Activated T-cell treated with anti-CD3 and anti-CD28 coated beads for 1 hour (primary cell): ENCODE results near the gene ENC1.

Experiments used
- DNase-seq: peaks from one replicate; pipeline ENCODE4 v3.0.0-alpha.2; 2020; ENCODE audit warnings: low read depth

Gene ENC1

DNA sequence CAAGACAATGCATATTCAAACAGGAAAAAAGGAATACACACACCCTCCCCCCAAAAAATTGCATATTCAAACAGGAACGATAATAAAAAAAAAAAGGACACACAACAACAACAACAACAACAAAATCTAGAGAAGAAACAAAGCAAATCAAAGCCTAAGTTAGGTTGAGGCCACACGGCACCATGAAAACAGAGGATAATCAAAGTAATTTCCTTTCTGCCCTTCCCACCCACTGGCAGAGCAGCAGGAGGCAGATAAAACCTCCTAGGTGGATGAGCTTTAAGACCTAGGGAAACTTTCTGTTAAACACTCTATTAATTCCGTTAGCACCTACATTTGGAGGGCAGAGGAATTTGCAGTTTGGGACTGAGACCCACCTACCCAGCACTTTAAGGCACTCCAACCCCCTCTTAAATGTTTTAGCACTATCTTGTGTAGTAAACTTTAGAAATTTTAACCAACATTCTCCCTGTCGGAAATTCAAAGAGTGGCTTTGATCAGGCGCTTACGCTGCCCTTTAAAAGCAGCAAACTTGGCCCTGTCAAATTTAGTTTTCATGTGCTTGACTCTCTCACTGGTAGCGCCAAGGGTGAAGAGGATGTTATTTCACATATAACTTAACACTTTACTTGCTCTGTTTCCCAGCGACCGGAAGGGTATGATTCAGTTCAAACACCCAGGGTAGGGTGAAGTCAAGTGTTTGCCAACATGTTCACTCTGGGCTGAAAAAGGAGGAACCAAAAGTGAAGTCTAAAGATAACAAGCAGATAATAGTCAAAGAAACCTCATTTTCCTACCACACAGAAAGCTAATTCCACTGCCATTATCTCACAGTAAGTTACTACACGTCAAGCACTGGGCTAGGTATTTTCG, 9.2 kb downstream of the ENC1 start:
- no peak for DNase-seq

DNA sequence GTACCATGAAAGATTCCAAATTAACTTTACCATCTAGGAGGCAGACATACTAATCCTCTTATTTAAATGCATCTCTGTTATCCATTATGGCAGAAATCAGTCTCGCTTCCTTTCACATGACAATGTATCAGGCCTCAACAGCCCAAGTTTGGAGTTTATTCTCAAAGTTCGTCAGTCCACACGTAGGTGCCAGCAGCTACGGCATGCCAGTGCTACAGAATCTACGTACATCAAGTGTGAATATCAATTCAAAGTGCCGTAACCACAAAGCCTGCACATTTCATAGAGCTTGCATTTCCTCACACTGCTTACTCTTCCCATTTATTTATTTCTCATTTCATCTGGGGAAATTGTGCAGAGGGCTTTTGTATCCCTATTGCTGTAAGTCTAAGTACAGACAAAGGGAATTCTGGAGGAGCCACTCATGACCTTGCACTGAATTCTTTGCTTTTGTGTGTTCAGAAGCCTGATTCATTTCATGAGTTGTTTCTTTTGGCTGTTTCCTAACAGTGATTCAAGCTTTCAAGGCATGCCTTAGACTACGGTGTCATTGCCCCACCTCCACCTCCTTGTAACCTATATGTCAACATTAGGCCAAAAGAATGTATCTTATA, 10.0 kb downstream of the ENC1 start:
- no peak for DNase-seq

DNA sequence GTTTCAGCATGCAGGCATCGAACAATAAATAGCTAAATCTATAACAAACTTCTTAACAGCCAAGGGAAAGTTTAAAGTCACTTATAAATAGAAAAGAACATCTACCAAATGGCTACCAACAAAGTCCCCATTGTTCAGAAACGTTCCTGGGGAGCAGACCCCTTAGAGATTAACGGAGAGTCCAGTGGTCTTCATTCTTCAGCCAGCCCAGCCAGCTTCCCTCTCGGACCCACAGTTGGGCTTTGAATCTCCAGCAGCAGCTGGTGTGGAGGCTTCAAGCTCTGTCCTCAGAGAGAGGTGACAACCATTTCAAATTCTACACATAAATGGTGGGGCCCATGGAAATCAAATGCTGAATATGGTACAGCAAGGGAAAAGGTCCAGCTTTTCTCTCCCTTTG, 11.2 kb downstream of the ENC1 start:
- DNase-seq = no peak

DNA sequence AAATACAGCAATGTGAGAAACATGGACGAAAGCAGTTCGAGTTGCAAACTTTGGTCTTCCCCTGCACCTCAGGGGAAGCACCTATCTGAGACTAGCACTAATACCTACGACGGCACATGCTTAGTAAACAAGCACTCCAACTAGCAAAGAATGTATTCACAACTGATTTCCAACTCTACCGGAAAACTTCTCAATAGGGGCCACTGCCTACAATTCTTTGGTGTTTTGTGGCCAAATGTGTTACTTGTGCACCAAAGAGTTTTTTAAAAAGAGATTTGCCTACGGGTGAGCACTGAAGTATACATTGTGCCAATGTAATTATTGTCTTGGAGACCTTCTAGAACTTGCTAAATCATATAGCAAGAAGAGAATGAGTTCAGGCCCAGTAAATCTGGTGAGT, 12.2 kb downstream of the ENC1 start:
- no peak for DNase-seq

DNA sequence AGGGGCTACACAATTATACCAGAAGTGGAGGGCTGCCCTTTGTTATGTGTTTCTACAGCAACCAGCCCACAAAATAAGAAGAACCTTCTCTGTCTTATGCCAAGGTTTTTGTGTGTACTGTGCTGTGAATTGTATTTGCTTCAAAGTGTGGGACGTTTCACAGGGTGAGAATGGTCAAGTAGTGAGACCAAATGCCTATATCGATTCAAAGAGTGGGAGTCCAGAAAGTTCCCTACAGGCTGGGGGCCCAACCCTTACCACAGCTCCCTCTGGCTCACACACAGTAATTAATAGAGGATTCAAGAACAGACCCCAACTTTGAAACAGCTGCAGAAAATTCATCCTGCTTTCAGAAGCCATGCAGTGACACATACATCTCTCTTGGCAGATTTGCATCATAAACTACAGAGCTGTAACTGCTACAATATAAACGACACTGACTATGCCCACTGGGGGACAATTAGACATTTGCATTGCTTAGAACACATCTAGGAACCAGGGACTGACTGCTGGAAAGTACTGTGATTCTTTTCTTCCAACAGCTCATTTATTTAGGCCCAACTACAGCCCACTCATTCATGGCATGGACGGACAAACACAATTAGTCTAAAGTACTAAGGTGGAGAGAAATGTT, 12.8 kb downstream of the ENC1 start:
- DNase-seq = no peak

DNA sequence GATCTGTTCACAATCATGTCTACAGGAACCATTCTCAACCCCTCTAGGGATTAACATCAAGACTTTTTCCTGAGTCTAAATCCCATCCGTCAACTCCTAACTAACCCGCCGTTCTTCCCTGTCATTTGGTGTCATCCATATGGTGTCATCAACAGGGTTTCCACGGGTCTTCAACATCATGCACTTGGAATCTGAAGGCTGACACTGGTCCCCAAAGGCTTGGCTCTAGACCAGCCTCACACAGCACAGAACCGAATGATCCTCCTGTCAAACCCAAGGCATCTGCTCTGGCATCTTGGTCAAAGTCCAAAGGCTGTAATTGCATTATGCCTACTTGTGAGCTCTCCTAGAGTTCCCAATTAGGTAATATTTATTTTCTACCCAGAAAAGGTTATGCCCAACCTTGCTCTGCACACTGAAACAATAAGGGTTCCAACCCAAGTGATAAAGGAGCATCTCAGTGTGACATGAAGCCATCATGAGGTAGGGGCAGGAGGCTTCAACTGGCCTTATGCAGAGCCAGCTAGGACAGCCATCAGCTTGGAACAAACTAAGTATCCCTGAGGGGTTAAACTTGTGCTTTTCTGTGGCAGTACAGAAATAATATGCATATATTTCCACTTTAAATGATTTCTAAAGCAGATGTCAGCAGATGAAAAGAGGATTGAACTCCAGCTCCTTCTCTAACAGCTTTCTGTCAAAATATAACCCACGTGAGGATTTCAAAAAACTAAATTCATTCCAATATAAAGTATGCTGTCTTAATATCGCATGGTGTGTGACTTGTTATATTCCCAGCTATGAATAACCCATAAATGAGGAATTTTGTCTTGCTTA, 13.9 kb downstream of the ENC1 start:
- no peak for DNase-seq

DNA sequence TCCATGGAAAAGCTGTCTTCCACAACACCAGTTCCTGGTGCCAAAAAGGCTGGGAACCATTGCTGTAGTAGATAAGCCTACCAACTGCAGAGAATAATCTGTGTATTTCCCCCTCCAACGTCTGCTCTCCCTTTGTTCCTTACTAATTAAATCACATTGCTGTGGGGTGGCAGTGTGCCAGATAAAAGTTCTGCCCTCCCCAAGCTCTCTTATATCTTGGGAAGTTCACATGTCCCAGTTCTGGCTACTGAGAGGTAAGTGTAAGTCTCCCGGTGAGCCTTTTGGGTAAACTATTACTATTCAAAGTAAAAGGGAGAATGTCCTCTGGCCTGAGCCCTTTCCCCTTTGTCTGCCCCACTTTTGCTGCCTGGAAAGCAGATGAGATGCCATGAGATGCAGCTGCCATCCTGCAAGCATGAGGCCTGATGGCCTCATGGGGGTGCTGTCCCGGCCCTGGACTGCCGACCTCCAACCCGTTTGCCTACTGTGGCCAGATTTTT, 14.7 kb downstream of the ENC1 start:
- DNase-seq = no peak

DNA sequence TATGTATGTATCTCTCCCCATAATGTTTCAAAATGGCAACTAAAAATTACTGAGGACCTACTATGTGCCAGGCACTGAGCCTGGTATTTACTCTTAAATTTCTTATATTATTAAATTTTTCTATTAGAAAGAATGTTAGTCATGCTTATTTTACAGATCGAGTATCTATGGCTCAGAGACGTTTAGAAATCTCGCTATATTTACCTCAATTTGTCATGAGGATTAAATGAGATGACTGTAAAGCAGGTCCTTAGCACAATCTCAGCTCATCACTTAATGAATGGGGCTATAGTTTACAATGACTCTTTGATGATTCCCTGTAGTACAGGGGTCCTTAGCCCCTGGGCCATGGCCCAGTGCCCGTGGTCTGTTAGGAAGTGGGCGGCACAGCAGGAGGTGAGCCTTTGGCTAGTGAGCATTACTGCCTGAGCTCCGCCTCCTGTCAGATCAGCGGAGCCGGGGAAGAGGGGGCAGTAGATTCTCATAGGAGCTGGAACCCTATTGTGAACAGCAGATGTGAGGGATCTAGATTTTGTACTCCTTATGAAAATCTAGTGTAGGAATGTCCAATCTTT, 15.5 kb downstream of the ENC1 start:
- no peak for DNase-seq

DNA sequence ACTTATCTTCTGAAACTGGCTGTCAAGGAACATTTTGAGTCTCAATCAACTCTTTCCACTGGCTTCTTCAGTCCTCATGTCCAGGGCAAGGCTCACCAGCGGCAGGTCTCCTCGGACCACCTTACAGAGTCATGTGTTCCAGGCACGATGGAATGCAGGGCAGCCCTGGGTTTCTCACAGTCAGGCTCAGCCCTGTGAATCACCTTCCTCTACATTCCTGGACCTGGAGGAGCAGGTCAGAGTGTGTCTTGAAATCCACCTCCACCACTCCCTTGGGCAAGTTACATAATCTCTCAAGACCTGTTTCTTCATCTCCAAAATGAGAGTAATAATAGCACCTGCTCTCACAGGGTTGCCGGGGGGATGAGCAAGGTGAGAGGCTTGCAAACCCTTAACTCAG, 16.0 kb downstream of the ENC1 start:
- no peak for DNase-seq

DNA sequence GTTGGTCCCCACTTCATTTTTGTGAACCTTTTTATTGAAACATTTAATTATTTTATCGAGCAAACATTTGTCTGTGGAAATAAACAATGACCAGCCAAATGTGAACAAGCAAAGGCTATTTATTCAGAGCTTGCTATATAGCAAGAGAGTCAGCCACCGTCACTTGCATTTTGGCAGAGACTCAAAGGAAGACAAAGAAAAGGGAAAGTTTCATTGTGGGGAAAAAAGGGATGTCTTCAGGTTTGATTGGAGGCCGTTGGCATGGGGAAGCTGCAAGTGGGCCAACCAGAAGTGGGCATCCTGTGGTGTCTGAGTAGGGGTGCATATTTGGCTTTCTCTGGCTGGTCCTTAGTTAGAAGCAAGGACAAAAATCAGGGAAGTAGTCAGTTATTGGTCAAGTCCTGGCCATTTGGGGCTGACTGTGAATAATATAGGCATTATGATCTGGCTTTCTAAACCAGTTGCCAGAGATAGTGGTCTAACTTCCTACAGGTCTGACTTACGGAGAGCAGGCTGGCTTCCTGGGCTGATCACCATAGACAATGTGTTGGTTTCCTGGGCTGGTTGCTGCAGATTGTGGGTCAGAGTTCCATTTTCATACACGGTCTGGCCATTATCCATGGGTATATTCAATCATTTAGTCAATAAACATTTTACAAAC, 16.6 kb downstream of the ENC1 start:
- DNase-seq = no peak

DNA sequence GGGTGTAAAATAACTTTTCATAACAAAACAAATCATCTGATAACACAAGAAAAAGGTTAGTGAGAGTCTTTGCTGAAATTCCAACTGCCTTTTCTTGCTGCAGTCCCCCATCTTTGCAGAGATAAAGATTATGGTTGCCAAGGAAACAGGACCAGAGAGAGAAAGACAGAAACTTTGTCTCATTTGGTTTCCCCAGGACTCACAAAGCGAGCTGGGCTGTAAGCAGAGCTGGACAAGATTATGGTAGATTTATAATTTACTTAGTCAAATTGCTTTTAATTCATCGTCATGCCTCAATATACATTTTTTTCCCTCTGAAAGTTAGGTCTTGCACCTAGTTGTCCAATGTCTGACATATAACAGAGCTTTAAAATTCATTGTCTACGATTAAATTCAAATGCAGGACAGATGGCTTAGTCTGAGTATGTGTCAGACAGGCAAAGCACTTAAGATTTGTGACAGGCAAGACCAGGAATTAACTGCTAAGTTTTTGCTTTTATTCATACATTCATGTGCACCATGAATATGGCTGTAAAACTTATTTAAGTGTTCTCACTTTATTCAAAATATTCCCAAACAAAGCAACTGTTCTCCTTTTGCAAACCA, 17.4 kb downstream of the ENC1 start:
- no peak for DNase-seq

DNA sequence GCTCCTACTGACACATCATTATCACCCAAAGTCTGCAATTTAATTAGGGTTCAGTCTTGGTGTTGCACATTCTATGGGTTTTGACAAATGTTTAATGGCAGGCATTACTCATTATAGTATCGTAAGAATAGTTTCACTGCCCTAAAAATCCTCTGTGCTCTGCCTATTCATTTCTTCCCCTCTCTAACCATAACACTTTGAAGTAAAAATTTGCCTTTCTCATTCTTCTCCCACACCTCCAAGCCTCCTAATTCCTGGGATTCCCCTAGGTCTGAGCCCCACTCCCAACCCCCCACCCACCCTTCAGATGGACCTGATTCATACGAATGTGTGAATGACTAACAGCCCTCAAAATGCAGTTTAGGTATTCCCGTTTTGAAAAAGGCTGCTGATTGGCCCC, 18.4 kb downstream of the ENC1 start:
- no peak for DNase-seq

DNA sequence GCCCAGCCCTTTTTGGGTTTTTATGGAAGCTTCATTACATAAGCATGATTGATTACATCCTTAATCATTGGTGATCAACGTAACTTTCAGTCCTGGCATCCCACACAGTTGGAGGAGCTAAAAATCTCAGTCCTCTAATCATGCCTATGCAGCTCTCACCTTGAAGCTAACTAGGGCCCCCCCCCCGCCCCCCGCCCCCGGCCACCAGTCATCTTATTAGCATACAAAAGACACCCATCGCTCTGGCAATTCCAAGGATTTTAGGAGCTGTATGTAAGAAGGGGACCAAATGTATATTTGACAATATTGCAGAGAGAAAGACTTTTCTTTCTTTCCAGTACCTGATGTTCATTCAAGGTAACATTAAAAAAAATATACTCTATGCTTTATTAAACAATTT, 19.0 kb downstream of the ENC1 start:
- no peak for DNase-seq

DNA sequence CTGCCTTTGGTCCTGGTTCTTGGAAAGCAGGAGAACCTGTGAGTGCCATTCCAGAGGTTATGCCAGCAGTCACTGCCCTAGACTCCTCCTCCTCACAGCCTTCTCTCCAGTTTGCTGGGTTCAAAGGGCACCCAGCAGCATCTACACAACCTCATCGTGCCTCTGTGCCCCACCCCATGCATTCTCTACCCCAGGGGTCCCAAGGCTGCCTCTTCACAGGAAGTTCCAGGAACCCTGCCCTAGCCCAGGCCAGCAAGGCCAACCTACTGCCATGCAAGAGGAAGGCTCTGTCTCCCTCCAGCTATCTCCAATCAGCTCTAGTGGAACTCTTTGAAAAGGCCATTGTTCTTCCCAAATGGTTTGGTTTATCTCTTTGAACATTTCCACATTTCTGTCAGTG, 21.2 kb downstream of the ENC1 start:
- no peak for DNase-seq

DNA sequence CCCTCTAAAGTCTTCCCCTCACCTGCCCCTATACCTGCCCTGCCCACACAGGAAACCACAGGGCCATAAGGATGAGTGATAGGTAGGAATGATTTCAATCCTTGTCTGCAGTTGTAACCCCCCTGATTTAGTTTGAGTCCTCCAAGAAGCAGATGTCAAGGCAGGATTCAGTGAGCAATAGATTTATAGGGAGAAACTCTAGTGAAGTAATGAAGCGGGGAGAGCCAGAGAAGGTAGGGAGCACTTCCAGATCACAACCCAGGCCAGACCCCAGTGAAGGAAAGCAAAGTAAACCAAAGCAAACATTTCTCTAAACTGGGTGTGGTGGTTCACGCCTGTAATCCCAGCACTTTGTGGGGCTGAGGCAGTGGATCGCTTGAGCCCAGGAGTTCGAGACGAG, 22.4 kb downstream of the ENC1 start:
- DNase-seq = no peak

DNA sequence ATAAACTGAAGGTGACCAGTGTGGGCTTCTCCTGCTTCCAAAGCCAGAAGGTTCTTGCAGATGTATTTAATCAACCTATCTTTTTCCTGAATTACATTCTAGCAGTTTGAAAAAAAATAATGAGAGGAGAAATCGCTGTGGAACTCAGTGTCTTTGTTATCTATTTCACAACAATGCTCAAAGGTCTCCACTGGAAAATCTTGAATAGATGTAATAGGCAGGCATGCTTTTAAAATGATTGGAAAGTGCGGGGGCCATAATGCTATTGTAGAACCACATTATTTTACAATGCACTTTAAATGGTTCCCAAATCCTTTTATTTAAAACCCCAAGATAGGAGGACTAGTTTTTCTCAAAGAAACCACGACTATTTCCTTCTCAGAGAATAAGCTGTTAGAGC, 23.3 kb downstream of the ENC1 start:
- no peak for DNase-seq

DNA sequence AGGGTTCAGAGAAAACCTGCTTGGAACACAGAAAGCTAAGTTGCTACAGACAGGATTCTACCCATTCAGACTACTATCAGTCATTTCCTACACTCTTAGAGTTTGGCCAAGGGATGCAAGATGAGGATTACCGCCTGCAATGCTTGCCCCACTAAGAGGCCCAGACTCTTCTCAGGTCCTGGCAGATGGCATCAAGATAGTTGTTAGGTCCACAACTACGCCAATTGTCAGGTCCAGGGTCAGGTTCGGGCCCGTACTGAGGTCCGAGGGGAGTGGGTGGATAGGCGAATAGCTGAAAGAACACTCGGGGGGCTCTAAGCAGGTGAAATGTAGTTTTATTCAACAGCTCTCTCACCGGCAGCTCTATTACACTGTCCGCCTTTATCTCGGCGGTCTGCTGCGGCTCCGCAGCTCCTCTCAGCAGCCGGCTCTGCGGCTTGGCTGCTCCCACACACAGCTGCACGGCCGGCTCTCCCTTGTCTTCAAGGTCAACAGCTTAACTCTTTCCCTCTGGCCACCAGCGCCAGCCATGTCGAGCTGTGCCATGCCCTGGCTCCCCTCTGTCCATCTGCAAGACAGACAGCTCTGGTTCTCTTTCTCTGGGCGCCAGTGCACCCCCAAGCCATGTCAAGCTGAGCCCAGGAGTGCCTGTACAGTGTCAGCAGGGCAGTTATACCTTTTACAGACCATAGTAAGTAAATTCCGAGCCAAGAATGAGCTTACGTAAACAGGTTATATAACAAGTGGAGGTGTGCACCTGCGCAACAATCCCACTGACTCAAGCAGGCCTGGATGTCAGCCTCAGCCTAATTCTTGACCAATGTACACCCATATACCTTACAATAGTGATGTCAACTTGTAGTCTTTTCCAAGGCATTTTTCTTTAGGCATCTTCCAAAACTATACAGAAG, 24.0 kb downstream of the ENC1 start:
- no peak for DNase-seq

DNA sequence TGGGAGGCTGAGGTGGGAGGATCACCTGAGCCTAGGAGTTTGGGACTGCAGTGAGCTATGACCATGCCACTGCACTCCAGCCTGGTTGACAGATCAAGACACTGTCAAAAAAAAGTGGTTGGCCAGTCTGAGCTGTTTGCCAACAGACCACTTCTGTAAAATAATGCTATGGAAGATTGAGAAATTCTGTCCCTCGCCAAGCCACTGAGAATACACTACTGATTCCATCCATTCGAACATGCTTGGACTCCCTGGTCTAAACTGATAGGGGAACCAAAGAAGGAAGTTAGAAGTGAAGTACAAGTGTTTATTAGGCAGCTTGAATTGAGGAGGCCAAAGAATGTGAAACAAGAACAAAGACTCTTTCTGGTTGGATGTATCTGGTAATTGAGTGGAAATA, 27.2 kb downstream of the ENC1 start:
- no peak for DNase-seq

DNA sequence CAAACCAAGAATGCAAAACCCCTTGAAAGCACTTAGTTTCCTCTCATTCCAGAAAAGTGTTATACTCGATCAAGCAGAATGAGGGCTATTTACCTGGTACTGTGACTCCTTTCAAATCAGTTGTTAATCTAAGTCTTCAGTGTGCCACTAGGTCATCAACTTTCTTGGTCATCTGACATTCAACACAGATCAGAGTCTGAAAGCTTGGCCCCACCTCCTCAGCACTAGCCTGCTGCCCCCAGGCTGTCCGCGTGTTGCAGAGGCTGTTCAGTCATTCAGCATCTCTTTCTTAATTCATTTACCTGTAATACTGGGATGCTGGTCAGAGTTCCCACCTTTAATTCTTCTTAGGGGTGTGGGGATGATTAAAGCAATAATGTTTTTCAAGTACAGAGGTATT, 28.5 kb downstream of the ENC1 start:
- DNase-seq = no peak
